GM18519 (cell line): ENCODE measurements around the gene KCTD4.
"Not testable (repeated sequence)": the region's sequence is repeated elsewhere in the genome, so short reads cannot be mapped to it uniquely, and the experiment has no call there.

ENCODE experiments used
- ATAC-seq: cut with Tn5 transposase; IDR thresholded peaks from one replicate; pipeline ENCODE4 v1.9.1; 2021; ENCODE audit warnings: mild to moderate bottlenecking, moderate library complexity; ENCODE audit not compliant: unreplicated experiment, low FRiP score

The KCTD4 gene

GRCh38 chr13:45218689-45219088 is 17.8 kb upstream of the KCTD4 start:
- ATAC-seq, result no peak

GRCh38 chr13:45216193-45216592 is 15.3 kb upstream of the KCTD4 start:
- no peak for ATAC-seq

- ATAC-seq, result no peak
These were observed 14.7 kb upstream of the KCTD4 start for GRCh38 chr13:45215392-45216077.

GRCh38 chr13:45209229-45209628 is 8.4 kb upstream of the KCTD4 start:
- no peak for ATAC-seq

GRCh38 chr13:45208132-45208531 is 7.3 kb upstream of the KCTD4 start:
- no peak for ATAC-seq

GRCh38 chr13:45207319-45207718 is 6.5 kb upstream of the KCTD4 start:
- no peak for ATAC-seq

GRCh38 chr13:45206340-45206739 is 5.5 kb upstream of the KCTD4 start:
- ATAC-seq, result no peak

GRCh38 chr13:45205124-45205523 is 4.3 kb upstream of the KCTD4 start:
- ATAC-seq, result no peak

GRCh38 chr13:45199711-45200110 is 1.1 kb downstream of the KCTD4 start:
- no peak for ATAC-seq

- no peak for ATAC-seq
These were observed 1.9 kb downstream of the KCTD4 start for GRCh38 chr13:45198924-45199323.

GRCh38 chr13:45198041-45198440 is 2.8 kb downstream of the KCTD4 start:
- ATAC-seq, result no peak

GRCh38 chr13:45196622-45197021 is 4.2 kb downstream of the KCTD4 start:
- no peak for ATAC-seq

GRCh38 chr13:45196096-45196495 is 4.7 kb downstream of the KCTD4 start:
- ATAC-seq, result no peak

GRCh38 chr13:45195421-45195820 is 5.4 kb downstream of the KCTD4 start:
- ATAC-seq, result no peak

- no peak for ATAC-seq
These were observed 6.5 kb downstream of the KCTD4 start for GRCh38 chr13:45194081-45194939.

GRCh38 chr13:45191874-45192273 is 9.0 kb downstream of the KCTD4 start:
- no peak for ATAC-seq

- ATAC-seq, result not testable (repeated sequence)
These were observed 11.3 kb downstream of the KCTD4 start for GRCh38 chr13:45189511-45189910.

- ATAC-seq, result not testable (repeated sequence)
These were observed 11.8 kb downstream of the KCTD4 start for GRCh38 chr13:45189077-45189476.

- ATAC-seq, result no peak
These were observed 15.6 kb downstream of the KCTD4 start for GRCh38 chr13:45185286-45185685.

- ATAC-seq, result no peak
These were observed 16.2 kb downstream of the KCTD4 start for GRCh38 chr13:45184693-45185092.

GRCh38 chr13:45180713-45181601 is 19.9 kb downstream of the KCTD4 start:
- ATAC-seq, result no peak
